Endodermal cell (in vitro differentiated cells): Measurements from ENCODE around the gene FBXO30. TPM values are rescaled to one million over a fixed set of nuclear protein-coding genes. Genes with fewer than 3 reads are reported as not detected.

ENCODE experiments used
- DNase-seq: peaks from one replicate; pipeline ENCODE4 v3.0.0-alpha.2; 2017
- H3K27ac ChIP-seq: 2 replicates; pipeline ENCODE4 v1.5.1; 2013; ENCODE audit warnings: mild to moderate bottlenecking, low read depth, low read length, moderate library complexity
- H3K27me3 ChIP-seq: 2 replicates; pipeline ENCODE4 v1.6.1; 2013; ENCODE audit warnings: mild to moderate bottlenecking, low read length, moderate library complexity; ENCODE audit not compliant: insufficient read depth, control insufficient read depth, poor library complexity, severe bottlenecking
- H3K36me3 ChIP-seq: 2 replicates; pipeline ENCODE4 v1.7.0; 2013; ENCODE audit warnings: mild to moderate bottlenecking, low read length, moderate library complexity; ENCODE audit not compliant: control insufficient read depth, insufficient read depth
- H3K4me1 ChIP-seq: one replicate; pipeline ENCODE4 v1.7.0; 2013; ENCODE audit warnings: low read length; ENCODE audit not compliant: control insufficient read depth, insufficient read depth
- H3K4me3 ChIP-seq: 2 replicates; pipeline ENCODE4 v1.5.1; 2013; ENCODE audit warnings: mild to moderate bottlenecking, low read length, moderate library complexity
- H3K9ac ChIP-seq: 2 replicates; pipeline ENCODE4 v1.6.1; 2013; ENCODE audit warnings: mild to moderate bottlenecking, low read length, moderate library complexity; ENCODE audit not compliant: poor library complexity, severe bottlenecking; ENCODE audit errors: extremely low read depth
- H3K9me3 ChIP-seq: 2 replicates; pipeline ENCODE4 v1.6.1; 2013; ENCODE audit warnings: mild to moderate bottlenecking, low read length, moderate library complexity; ENCODE audit not compliant: control insufficient read depth
- H3K27ac Mint-ChIP-seq: 2 replicates; pipeline ENCODE4 v1.8.0; 2020; ENCODE audit warnings: mixed read lengths
- H3K27me3 Mint-ChIP-seq: 2 replicates; pipeline ENCODE4 v1.8.0; 2021; ENCODE audit warnings: mild to moderate bottlenecking, mixed read lengths; ENCODE audit not compliant: insufficient read depth
- H3K36me3 Mint-ChIP-seq: 2 replicates; pipeline ENCODE4 v1.8.0; 2020; ENCODE audit warnings: low read depth, mixed read lengths
- H3K4me1 Mint-ChIP-seq: 2 replicates; pipeline ENCODE4 v1.8.0; 2020; ENCODE audit warnings: mixed read lengths
- H3K4me3 Mint-ChIP-seq: 2 replicates; pipeline ENCODE4 v1.8.0; 2020; ENCODE audit warnings: mild to moderate bottlenecking, moderate library complexity, mixed read lengths
- H3K9me3 Mint-ChIP-seq: 2 replicates; pipeline ENCODE4 v1.8.0; 2020; ENCODE audit warnings: mild to moderate bottlenecking, mixed read lengths
- CTCF ChIP-seq: fragments of 200-600 bp; sonication (generic); conservative IDR thresholded peaks from 2 replicates; pipeline ENCODE4 v1.5.0; 2021; ENCODE audit warnings: antibody characterized with exemption, mild to moderate bottlenecking
- WGBS, 2 experiments: methylation state at CpG; one replicate each; pipeline versions ENCODE4 v1.1.5 to v1.1.7; 2013; ENCODE audit warnings: missing lambda C conversion rate in 2 of 2, mixed read lengths in 1 of 2; ENCODE audit not compliant: insufficient coverage in 1 of 2, insufficient read length in 1 of 2; 5-methylcytosine and 5-hydroxymethylcytosine counted together
- total RNA-seq, 2 donors: library from RNA; stranded (reverse); fragmentation: NEBNext Ultra II Directional in 1 of 2; extraction: Animal tissue kit (Norgen Biotek cat#: 25700) in 1 of 2; gene quantifications; 2 replicates in 1 of 2; 3 replicates in 1 of 2; pipeline ENCODE4 v1.2.1, GENCODE V29; 2021

FBXO30 gene
- total RNA-seq, 2 donors from 2014 or later, result 17.8 to 17.9 TPM

- Histone ChIP-seq H3K27ac (no peak overlapping the region), H3K4me1 (no peaks in the 10 kb centered on the region), H3K36me3 (no peaks in the 10 kb centered on the region), H3K4me3 (no peak overlapping the region), H3K27me3 (no peaks in the 10 kb centered on the region), H3K9ac (no peak overlapping the region), H3K9me3 (no peaks in the 10 kb centered on the region)
- no peak overlapping the region for H3K4me3 Mint-ChIP-seq
- no peaks in the 10 kb centered on the region for H3K36me3 Mint-ChIP-seq
- no peak overlapping the region for H3K27ac Mint-ChIP-seq
- WGBS, 2 experiments, result 86 to 90% methylated on average over 1 to 2 of the region's 2 CpGs
- no peak for TF ChIP-seq CTCF
- DNase-seq, result no peak
- H3K9me3 Mint-ChIP-seq, result no peaks in the 10 kb centered on the region
- H3K4me1 Mint-ChIP-seq, result peaks cover 9% of the 10 kb centered on the region
- no peaks in the 10 kb centered on the region for H3K27me3 Mint-ChIP-seq
Observed at GRCh38 chr6:145841668-145842067, 27.1 kb upstream of the FBXO30 start.

- Histone ChIP-seq H3K9me3 (no peaks in the 10 kb centered on the region), H3K36me3 (no peaks in the 10 kb centered on the region), H3K4me1 (no peaks in the 10 kb centered on the region), H3K27me3 (no peaks in the 10 kb centered on the region), H3K4me3 (no peak overlapping the region), H3K27ac (no peak overlapping the region), H3K9ac (no peak overlapping the region)
- H3K36me3 Mint-ChIP-seq, result no peaks in the 10 kb centered on the region
- H3K27me3 Mint-ChIP-seq, result no peaks in the 10 kb centered on the region
- H3K4me3 Mint-ChIP-seq, result no peak overlapping the region
- H3K9me3 Mint-ChIP-seq, result no peaks in the 10 kb centered on the region
- H3K4me1 Mint-ChIP-seq, result peaks cover 9% of the 10 kb centered on the region
- TF ChIP-seq CTCF, result no peak
- no peak overlapping the region for H3K27ac Mint-ChIP-seq
- no peak for DNase-seq
Observed at GRCh38 chr6:145839653-145840052, 25.1 kb upstream of the FBXO30 start.

DNA sequence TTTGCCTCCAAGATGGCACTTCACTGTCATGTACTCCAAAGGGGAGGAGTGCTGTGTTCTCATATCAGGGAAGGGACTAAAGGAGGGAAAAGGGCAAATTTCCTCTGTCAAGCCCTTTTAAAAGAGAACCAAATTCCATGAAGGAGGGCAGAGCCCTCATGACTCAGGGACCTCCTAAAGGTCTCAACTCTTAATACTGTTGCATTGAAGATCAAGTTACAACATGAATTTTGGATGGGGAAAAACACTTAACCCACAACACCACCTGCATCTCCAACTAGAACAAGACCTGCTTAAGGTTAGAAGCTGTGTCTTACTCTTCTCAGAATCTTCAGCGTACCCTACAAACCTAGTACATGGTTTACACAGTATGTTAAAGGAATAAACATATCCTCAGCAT lies 23.7 kb upstream of the FBXO30 start:
- H3K27me3 ChIP-seq, result no peaks in the 10 kb centered on the region
- 90% methylated on average over 1 of the region's 1 CpG; no CpG with 5 or more reads in 1 of the 2 experiments for WGBS, 2 experiments
- no peaks in the 10 kb centered on the region for H3K4me1 ChIP-seq
- H3K4me3 ChIP-seq, result no peak overlapping the region
- H3K4me1 Mint-ChIP-seq, result peaks cover 8% of the 10 kb centered on the region
- H3K36me3 Mint-ChIP-seq, result no peaks in the 10 kb centered on the region
- no peak for DNase-seq
- H3K36me3 ChIP-seq, result no peaks in the 10 kb centered on the region
- no peak overlapping the region for H3K9ac ChIP-seq
- no peaks in the 10 kb centered on the region for H3K9me3 Mint-ChIP-seq
- H3K9me3 ChIP-seq, result no peaks in the 10 kb centered on the region
- no peak overlapping the region for H3K27ac ChIP-seq
- TF ChIP-seq CTCF, result no peak
- H3K4me3 Mint-ChIP-seq, result no peak overlapping the region
- no peaks in the 10 kb centered on the region for H3K27me3 Mint-ChIP-seq
- H3K27ac Mint-ChIP-seq, result no peak overlapping the region
